Dedifferentiated amniotic fluid mesenchymal stem cell (primary cell): ENCODE measurements around the gene EGFR.

ENCODE experiments used
- DNase-seq: peaks from one replicate; pipeline ENCODE4 v3.0.0-alpha.2; 2016; ENCODE audit errors: extremely low spot score

EGFR gene

GRCh38 chr7:55036950-55037736, 18.3 kb downstream of the EGFR start:
- no peak for DNase-seq

- no peak for DNase-seq
Observed at GRCh38 chr7:55043691-55044370, 25.0 kb downstream of the EGFR start.

- DNase-seq, result no peak
Observed at GRCh38 chr7:55044371-55044717, 25.5 kb downstream of the EGFR start.

- DNase-seq, result no peak
Observed at GRCh38 chr7:55044791-55045190, 26.0 kb downstream of the EGFR start.

DNA sequence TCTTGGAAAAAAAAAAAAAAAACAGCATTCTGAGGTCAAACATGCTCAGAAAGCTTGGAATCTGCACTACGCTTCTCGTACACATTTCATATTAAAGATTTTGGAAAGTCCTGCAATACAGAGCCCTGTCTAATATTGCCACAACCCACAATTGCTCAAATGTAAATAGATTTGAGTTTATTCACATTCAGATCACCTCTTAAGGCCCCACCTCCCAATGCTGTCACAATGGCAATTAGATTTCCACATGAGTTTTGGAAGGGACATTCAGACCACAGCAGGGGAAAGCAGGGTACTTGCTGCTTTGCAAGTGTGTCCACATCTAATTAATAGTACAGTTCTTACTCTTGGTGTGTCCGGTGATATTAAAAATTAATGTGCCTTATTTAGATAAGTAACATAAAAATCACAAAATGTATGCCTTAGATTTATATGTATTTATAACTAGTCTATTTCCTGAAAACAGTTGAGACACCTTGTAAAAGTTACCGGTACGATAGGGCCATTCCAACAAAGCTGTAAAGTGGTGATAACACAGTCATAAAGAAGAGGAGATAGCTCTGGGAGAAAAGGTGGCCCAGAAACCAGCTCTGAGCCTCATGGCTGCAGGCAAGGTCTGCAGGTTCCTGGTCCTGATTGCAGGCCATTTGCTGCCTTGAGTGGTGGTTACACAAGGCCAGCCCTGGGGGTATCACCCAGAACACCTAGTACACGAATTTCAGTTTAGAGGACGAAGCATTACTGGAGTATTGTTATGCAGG, 27.9 kb downstream of the EGFR start:
- no peak for DNase-seq

GRCh38 chr7:55048221-55048859, 29.5 kb downstream of the EGFR start:
- DNase-seq, result no peak

DNA sequence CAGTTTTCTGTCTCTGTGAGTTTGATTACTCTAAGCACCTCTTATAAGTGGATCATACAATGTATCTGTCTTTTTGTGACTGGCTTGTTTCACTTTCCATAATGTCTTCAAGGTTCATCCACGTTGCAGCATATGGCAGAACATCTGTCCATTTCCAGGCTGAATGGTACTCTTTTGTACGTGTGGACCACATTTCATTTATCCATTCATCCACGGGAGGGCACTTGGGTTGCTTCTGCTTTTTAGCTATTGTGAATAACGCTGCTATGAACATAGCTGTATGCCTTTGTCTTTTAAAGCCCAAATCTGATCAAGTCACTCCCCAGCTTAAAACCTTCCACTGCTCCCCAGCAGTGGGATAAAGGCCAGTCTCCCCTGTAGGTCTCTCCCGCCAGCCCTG, 31.5 kb downstream of the EGFR start:
- no peak for DNase-seq

DNA sequence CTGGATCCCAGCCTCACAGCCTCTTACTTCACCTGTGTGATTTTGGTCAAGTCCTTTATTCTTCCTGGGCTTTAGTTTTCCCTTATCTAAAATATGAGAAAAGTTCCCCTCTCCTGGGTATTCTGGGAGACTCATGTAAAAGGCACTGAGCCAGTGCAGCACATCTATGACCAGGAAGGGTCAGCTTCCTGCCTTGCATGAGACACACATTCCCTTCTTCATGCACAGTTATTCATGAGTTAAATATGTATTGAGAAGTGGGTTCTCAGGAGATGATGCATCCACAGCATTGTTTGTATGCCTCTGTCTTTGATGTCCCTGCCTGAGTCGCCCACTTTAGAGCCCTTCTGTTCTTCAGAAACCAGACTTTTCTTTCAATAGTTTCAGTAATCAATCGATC, 33.3 kb downstream of the EGFR start:
- no peak for DNase-seq

DNA sequence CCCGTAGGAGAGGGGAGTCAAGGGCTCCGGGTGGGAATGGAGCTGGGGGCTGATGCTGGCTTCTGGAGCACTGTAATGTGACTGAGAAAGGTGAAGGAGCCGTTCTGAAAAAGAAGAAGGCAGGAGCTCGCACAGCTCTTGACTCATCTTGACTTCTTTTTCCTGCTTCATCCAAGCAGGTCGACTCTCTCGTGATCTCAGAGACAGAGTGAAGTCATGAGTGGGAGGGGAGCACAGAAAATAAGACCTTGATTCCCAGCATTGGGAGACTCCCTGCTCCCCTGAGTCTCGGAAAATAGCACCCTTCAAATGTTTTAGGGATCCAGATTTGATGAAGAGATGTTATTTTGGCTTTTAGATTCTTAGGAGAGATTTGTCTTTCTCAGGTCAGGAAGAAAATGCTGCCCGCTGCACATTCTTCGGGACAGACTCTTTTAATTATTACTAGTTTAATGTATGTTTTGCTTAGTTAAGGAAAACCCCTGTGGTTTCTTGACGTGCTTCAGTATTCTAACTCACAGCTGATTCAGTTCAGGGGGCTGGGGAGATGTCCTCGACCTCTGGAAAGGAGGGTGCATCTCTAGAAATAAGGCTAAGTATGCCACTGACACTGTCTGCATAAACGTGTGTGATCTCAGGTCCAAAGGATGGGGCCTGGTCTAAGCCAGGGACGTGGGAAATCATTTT, 34.1 kb downstream of the EGFR start:
- DNase-seq, result no peak

DNA sequence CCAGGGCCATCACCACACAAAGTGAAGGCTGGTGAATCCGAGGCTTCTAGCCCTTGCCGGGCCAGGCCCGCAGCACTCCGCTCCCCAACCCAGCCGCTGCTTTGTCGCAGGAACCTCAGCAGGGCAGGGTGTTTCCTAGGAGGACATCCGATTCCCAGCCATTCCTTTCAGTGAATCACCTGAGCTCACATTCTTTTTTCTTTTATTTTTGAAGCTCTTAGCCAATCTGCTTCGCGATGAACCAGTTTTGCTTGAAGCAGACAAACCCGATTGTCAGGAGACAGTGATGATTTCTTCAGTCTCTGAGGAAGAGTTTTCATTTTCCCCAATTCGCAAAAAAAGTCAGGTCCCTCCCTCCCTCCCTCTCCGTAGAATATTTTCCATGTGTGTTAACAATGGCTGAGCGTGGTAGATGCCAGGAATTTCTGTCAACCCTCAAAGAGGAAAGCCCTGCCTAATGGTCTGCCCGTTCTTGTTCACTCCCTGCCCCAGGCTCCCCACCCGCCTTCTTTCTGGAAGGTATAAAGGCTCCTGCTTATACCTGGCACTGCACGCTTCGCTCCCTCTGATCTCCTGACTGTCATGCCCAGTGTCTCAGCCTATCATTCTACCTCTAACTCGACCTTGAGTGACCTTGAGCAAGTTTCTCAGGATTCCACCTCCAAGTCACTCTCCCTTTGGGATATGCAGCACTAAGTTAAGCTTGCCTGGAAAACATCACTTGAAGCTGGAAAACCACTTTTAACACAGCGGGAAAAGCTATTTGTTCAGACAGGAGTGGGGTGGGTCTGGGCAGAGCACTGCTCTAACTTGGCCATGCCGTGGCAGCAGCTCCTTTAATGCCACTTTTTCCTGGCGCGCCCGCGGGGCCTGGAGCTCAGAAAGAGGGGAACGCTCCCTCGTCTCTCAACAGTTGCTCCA, 35.1 kb downstream of the EGFR start:
- DNase-seq, result no peak

DNA sequence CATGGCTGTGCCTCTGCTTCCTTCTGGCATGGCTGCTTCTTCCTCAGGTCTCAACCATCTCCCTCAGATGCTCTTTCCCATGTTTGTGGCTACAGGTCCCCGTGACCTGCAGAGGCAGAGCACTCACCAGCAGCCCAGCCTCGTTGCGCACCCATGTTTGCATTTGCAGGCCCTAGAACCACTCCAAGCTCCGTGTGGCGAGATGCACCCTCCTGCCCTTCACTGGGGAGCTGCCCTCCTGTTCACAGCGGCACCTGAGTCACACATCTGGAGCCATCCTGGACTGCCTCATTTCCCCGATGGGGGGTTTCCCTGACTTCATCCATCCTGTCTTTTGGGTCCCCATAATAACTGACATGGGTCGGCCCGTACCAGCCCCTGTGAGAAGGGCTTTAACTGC, 35.9 kb downstream of the EGFR start:
- DNase-seq, result no peak

GRCh38 chr7:55055479-55055878, 36.7 kb downstream of the EGFR start:
- DNase-seq, result no peak

- DNase-seq, result no peak
Observed at GRCh38 chr7:55056068-55056467, 37.3 kb downstream of the EGFR start.

GRCh38 chr7:55056577-55057480, 38.0 kb downstream of the EGFR start:
- no peak for DNase-seq

DNA sequence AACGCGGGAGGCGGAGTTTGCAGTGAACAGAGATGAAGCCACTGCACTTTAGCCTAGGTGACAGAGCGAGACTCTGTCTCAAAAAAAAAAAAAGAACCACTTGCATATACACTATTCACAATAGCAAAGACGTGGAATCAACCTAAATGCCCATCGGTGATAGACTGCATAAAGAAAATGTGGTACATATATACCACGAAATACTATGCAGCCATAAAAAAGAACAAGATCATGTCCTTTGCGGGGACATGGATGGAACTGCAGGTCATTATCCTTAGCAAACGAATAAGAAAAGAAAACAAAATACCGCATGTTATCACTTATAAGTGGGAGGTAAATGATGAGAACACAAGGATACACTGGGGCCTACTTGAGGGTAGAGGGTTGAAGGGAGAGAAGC, 39.5 kb downstream of the EGFR start:
- DNase-seq, result no peak

- no peak for DNase-seq
Observed at GRCh38 chr7:55059021-55059420, 40.2 kb downstream of the EGFR start.

- no peak for DNase-seq
Observed at GRCh38 chr7:55060085-55060484, 41.3 kb downstream of the EGFR start.

DNA sequence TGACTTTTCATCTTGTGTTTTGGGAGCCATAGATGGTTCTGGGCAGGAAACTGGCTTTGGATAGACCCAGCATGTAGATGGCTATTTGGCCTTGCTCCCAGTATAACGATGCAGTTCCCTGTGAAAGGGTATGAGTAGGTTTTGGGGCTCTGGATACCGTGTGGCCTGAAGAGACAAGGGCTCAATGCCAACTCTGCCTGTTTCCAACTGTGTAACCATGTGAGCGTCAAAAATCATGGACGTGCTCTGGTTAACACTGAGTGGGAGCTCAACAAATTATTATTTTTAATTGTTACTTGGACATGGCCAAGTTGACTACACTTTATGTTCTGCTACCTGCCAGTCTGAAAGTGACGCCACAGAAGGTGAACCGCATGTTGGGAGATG, 41.8 kb downstream of the EGFR start:
- no peak for DNase-seq

DNA sequence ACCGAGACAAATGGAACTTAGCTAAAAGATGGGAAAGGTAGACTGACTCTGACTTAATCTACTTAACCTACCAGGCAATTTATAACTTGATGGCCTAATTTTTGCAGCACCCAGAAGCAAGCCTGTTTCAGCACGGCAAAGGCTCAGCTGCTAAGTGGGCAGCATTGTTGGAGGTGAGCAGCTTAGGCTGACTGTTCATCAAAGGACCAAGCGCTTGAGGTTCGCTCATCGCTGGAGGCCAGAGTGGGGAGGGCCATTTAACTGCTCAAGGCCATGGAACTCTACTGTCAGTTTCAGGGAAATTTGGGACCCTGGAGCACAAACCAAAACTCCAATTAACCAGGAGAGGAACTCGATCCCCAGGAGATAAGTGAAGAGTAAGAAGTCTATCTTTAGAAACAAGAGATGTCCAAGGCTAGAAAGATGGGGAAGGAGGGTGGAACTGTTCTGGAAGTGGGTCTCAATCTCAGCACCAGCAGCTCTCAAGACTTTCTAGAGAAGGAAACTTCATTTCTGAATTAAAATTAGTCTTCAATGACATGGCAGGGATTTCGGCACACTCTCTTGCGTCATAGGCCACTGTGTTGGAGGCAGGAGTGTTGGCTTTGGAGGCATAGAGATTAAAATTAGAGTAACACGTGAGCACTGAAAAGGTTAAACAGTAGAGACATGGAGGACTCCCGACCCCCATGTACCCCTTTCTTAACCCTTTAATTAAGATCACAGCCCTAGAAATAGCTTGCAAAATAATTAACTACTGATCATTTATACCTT, 43.1 kb downstream of the EGFR start:
- DNase-seq, result no peak
